Measurements from ENCODE around the gene FFAR3.

The FFAR3 gene

GRCh38 chr19:35311901-35312665 is 46.2 kb upstream of the FFAR3 start:
- Mint-ChIP-seq H3K9me3 (no peaks in the 10 kb centered on the region), H3K4me3 (no peak overlapping the region), H3K27ac (peak overlapping the region; percentile 32), H3K4me1 (peaks cover 96% of the 10 kb centered on the region), H3K36me3 (ENCODE audit: low read depth) (no peaks in the 10 kb centered on the region), H3K27me3 (ENCODE audit: low read depth, poor library complexity) (peaks cover 5% of the 10 kb centered on the region)
- no peak for TF ChIP-seq CTCF (IDR thresholded peaks at IDR 0.05)
- no peak for DNase-seq

- no peaks in the 10 kb centered on the region for H3K36me3 Mint-ChIP-seq (ENCODE audit: low read depth)
- no peak for DNase-seq
- TF ChIP-seq CTCF (IDR thresholded peaks at IDR 0.05): no peak
- no peak overlapping the region for H3K4me3 Mint-ChIP-seq
- peaks cover 5% of the 10 kb centered on the region for H3K27me3 Mint-ChIP-seq (ENCODE audit: low read depth, poor library complexity)
- no peaks in the 10 kb centered on the region for H3K9me3 Mint-ChIP-seq
- H3K27ac Mint-ChIP-seq: peak overlapping the region; percentile 63
- H3K4me1 Mint-ChIP-seq: peaks cover 95% of the 10 kb centered on the region
Measured at GRCh38 chr19:35313587-35313986, 44.7 kb upstream of the FFAR3 start.

- H3K27ac Mint-ChIP-seq: no peak overlapping the region
- TF ChIP-seq CTCF (IDR thresholded peaks at IDR 0.05): no peak
- peaks cover 95% of the 10 kb centered on the region for H3K4me1 Mint-ChIP-seq
- H3K4me3 Mint-ChIP-seq: no peak overlapping the region
- H3K9me3 Mint-ChIP-seq: no peaks in the 10 kb centered on the region
- H3K36me3 Mint-ChIP-seq (ENCODE audit: low read depth): no peaks in the 10 kb centered on the region
- H3K27me3 Mint-ChIP-seq (ENCODE audit: low read depth, poor library complexity): peaks cover 5% of the 10 kb centered on the region
- DNase-seq: no peak
Measured at GRCh38 chr19:35314031-35314430, 44.2 kb upstream of the FFAR3 start.

GRCh38 chr19:35314858-35315470 is 43.3 kb upstream of the FFAR3 start:
- Mint-ChIP-seq H3K4me3 (no peak overlapping the region), H3K4me1 (peaks cover 93% of the 10 kb centered on the region), H3K36me3 (ENCODE audit: low read depth) (no peaks in the 10 kb centered on the region), H3K27ac (no peak overlapping the region), H3K9me3 (no peaks in the 10 kb centered on the region), H3K27me3 (ENCODE audit: low read depth, poor library complexity) (peaks cover 5% of the 10 kb centered on the region)
- no peak for TF ChIP-seq CTCF (IDR thresholded peaks at IDR 0.05)
- no peak for DNase-seq

- no peaks in the 10 kb centered on the region for H3K27me3 Mint-ChIP-seq (ENCODE audit: low read depth, poor library complexity)
- DNase-seq: no peak
- no peak for TF ChIP-seq CTCF (IDR thresholded peaks at IDR 0.05)
- H3K4me3 Mint-ChIP-seq: no peak overlapping the region
- no peak overlapping the region for H3K27ac Mint-ChIP-seq
- H3K9me3 Mint-ChIP-seq: no peaks in the 10 kb centered on the region
- H3K4me1 Mint-ChIP-seq: peaks cover 93% of the 10 kb centered on the region
- H3K36me3 Mint-ChIP-seq (ENCODE audit: low read depth): no peaks in the 10 kb centered on the region
Measured at GRCh38 chr19:35315883-35316282, 42.4 kb upstream of the FFAR3 start.

GRCh38 chr19:35316560-35316959 is 41.7 kb upstream of the FFAR3 start:
- no peaks in the 10 kb centered on the region for H3K36me3 Mint-ChIP-seq (ENCODE audit: low read depth)
- no peaks in the 10 kb centered on the region for H3K27me3 Mint-ChIP-seq (ENCODE audit: low read depth, poor library complexity)
- no peak for TF ChIP-seq CTCF (IDR thresholded peaks at IDR 0.05)
- peaks cover 88% of the 10 kb centered on the region for H3K4me1 Mint-ChIP-seq
- DNase-seq: no peak
- peak overlapping the region; percentile 78 for H3K27ac Mint-ChIP-seq
- peaks cover 2% of the 10 kb centered on the region for H3K9me3 Mint-ChIP-seq
- no peak overlapping the region for H3K4me3 Mint-ChIP-seq

Data from nephron progenitor cell (in vitro differentiated cells).